RCC 7860 (cell line): ENCODE measurements around the gene ZDBF2.
"Not testable (repeated sequence)": the region's sequence is repeated elsewhere in the genome, so short reads cannot be mapped to it uniquely, and the experiment has no call there.

Experiments
- DNase-seq: peaks from one replicate; pipeline ENCODE4 v3.0.0-alpha.2; 2015; ENCODE audit warnings: low spot score
- FAIRE-seq: peaks from 2 replicates; lab custom pipeline; 2012; peaks lifted over from hg19 to GRCh38; lab: Jason Lieb, UNC

The ZDBF2 gene

GRCh38 chr2:206274434-206275311 lies at the start of gene ZDBF2:
Gene ZDBF2, plus strand, starts transcription at chr2:206274663. Its CDS starts 7,187 bp downstream, at chr2:206281850.
- DNase-seq (no peak), FAIRE-seq (no peak)

DNA sequence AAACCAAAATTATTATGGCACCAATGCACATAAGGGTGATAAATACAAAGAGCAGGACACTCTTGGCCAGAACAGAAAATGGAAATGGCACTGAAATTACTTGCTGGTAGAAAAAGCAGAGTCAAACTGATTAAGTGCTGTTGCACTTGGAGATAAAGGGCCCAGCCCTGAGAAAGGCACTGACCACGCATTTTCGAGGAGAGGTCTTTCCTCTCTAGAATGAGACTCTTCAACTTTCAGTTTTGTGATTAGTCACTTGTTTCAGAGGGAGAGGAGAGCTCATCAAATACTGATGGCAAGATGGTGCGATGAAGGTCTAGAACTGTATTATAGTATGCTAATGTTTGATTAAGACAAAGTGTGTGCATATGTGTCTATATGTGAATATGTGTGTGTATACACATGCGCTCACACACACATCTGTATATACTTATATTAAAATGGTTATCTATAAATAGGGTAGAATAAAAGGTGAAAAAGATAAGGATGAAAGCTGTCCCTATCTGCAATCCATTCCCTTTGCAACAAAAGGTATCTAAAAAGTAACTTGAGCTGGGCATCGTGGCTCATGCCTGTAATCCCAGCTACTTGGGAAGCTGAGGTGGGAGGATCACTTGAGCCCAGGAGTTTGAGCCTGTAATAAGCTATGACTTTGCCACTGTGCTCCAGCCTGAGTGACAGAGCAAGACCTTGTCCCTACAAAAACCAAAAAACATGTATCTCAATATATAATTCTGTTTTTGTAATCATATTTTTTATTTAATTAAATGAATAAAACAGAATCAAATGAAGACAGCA lies 48.8 kb upstream of the ZDBF2 start:
- FAIRE-seq (no peak), DNase-seq (no peak)

GRCh38 chr2:206228636-206229035 lies 45.8 kb upstream of the ZDBF2 start:
- FAIRE-seq, DNase-seq: not testable (repeated sequence)

DNA sequence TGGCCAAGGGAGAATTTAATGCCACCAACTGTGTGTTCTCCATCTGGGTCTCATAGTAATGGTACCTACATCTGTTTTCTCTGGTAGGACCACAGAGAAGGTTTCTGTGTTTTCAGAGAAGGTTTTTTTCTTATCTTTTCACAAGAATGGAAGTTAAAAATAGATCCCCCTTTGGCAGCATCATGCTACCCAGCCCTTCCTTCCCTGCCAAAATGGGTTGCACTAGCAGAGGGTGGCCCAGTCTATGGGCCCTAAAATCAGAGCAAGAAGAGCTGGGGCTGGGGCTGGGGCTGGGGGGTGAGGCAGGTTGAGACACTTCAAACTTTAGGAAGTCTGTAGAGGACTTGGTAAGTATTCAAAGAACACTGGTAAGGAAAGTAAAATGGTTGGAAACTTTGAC lies 44.8 kb upstream of the ZDBF2 start:
- DNase-seq: no peak
- no peak for FAIRE-seq

DNA sequence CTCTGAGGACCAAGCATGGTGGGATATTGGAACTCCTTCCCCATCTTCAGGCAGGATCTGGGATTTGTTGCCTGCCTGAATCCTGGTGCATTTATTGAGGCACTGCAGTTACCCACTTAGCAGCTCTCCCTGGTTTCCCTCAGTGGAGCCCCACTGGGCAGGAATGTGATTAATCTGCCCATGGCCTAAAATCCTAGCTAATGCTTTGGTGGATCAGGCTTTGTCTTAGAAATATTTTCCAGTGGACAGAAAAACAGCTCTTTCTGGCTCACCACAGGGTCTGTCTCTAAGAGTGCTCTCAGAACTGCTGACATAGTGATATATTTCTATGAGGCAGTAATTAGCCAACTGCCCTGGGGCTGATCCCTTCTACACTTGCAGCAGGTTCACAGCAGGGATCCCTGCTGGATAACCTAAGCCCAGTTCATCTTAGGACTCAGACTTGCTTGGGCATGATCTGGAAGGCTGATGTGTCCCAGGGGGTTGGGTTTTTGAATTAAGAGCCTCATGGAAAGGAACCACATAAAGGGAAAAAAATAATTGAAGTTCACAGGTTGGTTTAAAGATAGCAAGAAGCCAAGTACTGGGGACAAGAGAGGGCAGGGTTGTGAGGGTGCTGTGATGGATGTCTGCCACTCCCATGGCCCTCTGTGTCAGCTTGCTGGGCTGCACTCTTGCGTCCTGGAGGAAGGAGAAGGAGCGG lies 44.3 kb upstream of the ZDBF2 start:
- DNase-seq (no peak), FAIRE-seq (no peak)

DNA sequence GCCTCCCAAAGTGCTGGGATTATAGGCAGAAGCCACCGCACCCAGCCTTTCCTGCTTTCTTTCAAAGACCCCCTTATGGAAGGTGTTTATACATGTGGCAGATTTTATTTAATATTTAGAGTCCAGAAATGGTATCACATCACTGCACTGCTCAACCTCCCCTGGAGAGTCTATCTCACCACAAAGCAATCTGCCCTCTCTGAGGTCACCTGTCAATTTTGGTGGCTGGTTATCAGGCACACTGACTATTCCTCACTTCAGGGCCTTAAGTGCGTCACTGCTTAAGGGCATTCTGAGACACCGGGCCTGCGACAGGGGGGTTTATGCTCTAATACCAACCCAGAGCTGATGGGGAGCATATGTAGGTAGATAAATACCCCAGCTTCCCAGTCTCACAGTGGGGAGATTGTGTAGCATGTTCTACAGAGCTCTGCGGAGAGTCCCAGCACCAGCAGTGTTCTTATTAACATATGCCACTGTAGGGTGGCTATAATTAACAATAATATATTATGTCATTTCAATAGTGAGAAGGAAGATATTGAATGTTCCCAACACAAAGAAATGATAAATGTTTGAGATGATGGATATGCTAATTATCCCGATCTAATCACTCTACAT lies 42.7 kb upstream of the ZDBF2 start:
- DNase-seq: no peak
- FAIRE-seq: no peak

- no peak for DNase-seq
- FAIRE-seq: no peak
Observed at GRCh38 chr2:206232287-206233035, 42.0 kb upstream of the ZDBF2 start.

DNA sequence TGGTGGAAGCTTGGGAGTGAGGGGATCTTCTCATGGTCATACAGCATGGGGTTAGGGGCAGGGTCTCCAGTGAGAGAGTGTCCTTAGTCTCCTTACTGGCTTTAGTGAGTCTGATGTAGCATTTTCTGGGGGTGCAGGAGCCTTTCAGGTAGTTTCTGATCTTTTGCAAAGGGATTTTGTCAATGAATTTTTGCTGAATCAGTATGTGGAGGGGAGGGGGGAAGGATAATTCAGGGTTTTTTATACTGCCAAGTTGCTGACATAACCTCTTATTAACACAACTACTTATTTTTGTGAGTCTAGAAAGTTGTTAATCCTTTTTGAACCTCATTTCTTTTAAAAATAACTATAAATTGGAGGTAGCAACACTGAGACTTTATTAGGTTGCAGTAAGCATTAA lies 35.3 kb upstream of the ZDBF2 start:
- no peak for DNase-seq
- FAIRE-seq: no peak

- no peak for FAIRE-seq
Observed at GRCh38 chr2:206240327-206240726, 34.1 kb upstream of the ZDBF2 start.

DNA sequence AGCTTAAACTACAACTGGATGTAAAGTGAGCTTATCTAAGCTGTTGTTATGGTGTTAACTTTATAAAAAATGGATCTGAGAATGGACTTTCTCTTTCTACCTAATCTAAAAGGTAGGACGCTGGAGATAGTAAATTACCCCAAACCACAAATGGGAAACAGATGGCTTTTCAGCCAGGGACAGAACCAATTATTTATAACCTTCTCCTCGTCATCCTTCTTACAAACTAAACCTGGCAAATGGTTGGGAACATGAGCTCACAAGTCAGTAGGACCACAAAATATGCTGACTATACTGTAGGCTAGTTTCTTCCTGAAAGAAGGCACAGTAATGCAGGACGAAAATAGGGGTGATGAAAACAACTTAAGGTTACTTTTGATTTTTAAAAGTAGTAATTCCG lies 32.7 kb upstream of the ZDBF2 start:
- DNase-seq (no peak), FAIRE-seq (no peak)

More at GRCh38 chr2:206240327-206240726, 34.1 kb upstream of the ZDBF2 start:
- DNase-seq: no peak

GRCh38 chr2:206245265-206245672 lies 29.2 kb upstream of the ZDBF2 start:
- DNase-seq (no peak), FAIRE-seq (no peak)

GRCh38 chr2:206250041-206250897 lies 24.2 kb upstream of the ZDBF2 start:
- FAIRE-seq: no peak
- no peak for DNase-seq

DNA sequence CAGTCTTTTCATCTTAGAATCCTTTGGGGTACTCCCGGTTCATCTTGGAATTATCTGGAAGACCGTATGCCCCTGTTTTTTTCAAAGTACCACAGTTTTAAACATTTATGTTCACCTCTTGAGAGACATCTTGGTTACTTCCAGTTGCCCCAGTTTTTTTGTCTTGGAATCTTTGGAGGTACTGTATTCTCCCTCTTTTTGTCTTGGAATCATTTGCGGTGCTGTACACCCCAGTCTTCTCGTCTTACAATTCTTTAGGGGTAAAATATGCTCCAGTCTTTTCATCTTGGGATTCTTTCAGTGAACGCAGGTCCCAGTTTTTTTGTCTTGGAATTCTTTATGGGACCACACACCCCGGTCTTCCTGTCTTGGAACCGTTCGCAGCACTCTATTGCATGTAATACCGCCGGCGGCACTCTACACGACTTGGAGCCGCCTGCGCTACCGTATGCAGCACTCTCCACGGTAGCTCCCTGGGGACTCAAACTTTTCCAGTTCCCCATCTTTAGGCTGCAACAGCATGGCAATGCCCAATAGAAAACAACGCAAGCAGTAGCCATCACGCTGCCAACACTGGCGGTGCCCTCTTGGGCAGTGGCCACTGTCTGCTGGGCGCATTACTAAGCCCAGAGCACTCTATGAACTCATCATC lies 21.2 kb upstream of the ZDBF2 start:
- no peak for FAIRE-seq
- no peak for DNase-seq

DNA sequence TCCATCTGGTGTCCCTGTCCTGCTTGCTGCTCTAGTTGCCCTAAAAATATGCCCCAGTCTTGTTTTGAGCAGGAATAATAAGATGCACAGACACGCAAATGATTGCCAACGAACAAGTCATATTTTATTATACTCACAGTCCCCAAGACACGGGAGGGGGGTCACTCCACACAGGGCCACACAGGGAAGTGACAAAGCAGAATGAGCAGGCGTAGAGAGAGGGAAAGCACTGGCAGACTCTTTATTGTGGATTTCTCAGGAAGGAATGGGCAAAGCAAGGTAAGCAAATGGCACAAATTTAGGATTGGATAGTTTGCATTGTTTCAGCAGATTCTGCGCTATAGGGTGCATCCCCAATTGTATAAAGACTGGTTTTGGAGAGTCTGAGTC lies 20.7 kb upstream of the ZDBF2 start:
- no peak for FAIRE-seq

GRCh38 chr2:206255003-206255402 lies 19.5 kb upstream of the ZDBF2 start:
- no peak for DNase-seq
- no peak for FAIRE-seq

More for the DNA sequence above, 20.7 kb upstream of the ZDBF2 start:
- no peak for DNase-seq

- DNase-seq (no peak), FAIRE-seq (no peak)
Observed at GRCh38 chr2:206256706-206257205, 17.7 kb upstream of the ZDBF2 start.

DNA sequence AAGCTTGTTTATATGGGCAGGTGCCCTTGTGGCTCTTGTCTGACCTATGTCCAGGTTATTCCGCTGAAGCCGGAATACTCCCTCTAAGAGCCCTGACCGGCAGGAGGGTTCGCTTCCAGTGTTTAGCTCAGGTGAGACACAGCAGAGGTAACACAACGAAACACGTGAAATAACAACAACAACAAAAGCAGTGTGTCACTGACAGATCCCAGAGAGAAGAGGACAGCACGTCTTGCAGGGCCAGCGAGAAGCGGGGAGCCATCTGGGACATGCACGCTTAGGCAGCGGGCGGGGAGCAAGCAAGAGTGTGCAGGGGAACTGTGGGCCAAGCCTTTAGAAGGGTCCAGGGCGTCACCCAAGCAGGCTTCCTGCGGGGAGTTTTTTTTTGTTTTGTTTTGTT lies 17.1 kb upstream of the ZDBF2 start:
- FAIRE-seq: no peak
- DNase-seq: no peak

DNA sequence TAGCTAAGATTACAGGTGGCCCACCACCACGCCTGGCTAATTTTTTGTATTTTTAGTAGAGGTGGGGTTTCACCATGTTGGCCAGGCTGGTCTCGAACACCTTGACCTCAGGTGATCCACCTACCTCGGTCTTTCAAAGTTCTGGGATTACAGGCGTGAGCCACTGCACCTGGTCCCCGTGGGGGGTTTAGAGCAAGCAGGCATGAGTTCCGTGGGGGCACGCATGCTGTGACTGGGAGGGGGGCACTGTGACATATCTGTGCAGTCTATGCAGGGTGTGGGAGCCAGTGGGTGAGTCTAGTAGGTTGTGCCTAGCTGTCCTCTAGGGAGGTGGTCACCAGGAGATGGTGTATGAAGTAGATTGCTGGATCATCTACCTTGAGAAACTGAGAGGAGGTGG lies 16.6 kb upstream of the ZDBF2 start:
- FAIRE-seq: no peak

More for the DNA sequence above, 16.6 kb upstream of the ZDBF2 start:
- no peak for DNase-seq
